Adrenal gland (tissue), 12 donors: ENCODE data around the gene CGN. TPM values are rescaled to one million over a fixed set of nuclear protein-coding genes. Genes with fewer than 3 reads are reported as not detected.

Experiments used
- DNase-seq, 7 donors: peaks; one replicate each; pipeline ENCODE4 v3.0.0-alpha.2; 2019 to 2020
- H3K27ac ChIP-seq, 5 donors: fragments of 200-600 bp; sonication (generic) in 4 of 5; 1 replicate in 3 of 5; 2 replicates in 2 of 5; pipeline versions ENCODE4 v1.5.1 to v1.8.0; 2016 to 2020; ENCODE audit warnings: mild to moderate bottlenecking in 1 of 5
- H3K27me3 ChIP-seq: fragments of 200-600 bp; 2 replicates; pipeline ENCODE4 v1.8.0; 2021
- H3K36me3 ChIP-seq, 2 donors: fragments of 200-600 bp; replicated peaks in 1 of 2; 1 replicate in 1 of 2; 2 replicates in 1 of 2; pipeline versions ENCODE4 v1.5.1 to v1.8.0; 2018 to 2022
- H3K4me1 ChIP-seq, 2 donors: fragments of 200-600 bp; replicated peaks in 1 of 2; 1 replicate in 1 of 2; 2 replicates in 1 of 2; pipeline versions ENCODE4 v1.5.1 to v1.8.0; 2018 to 2021
- H3K4me3 ChIP-seq, 4 donors: fragments of 200-600 bp; sonication (generic) in 3 of 4; one replicate each; pipeline ENCODE4 v1.5.1; 2016 to 2018
- H3K9me3 ChIP-seq, 3 donors: fragments of 200-600 bp; sonication (generic) in 1 of 3; replicated peaks in 1 of 3; 1 replicate in 2 of 3; 2 replicates in 1 of 3; pipeline versions ENCODE4 v1.5.1 to v1.8.0; 2016 to 2021
- POLR2A ChIP-seq, 2 donors: fragments of 450-650 bp; IDR thresholded peaks; one replicate each; pipeline ENCODE4 v1.6.1; 2017; ENCODE audit warnings: antibody characterized with exemption in 2 of 2, mild to moderate bottlenecking in 2 of 2, moderate library complexity in 1 of 2
- WGBS, 4 donors: extraction: QIAGEN DNeasy Blood & Tissue Kit in 2 of 4; methylation state at CpG; one replicate each; pipeline versions ENCODE4 v1.1.5 to v1.1.7; 2013 to 2017; 5-methylcytosine and 5-hydroxymethylcytosine counted together
- intact Hi-C, 2 donors: fragments of 100-400 bp; cut with DNase I; formaldehyde crosslinking; loops; one replicate each; pipeline versions ENCODE4 v1.14.1 to v1.15.0; 2022 to 2023
- polyA plus RNA-seq, 3 donors: library from polyadenylated mRNA; stranded (reverse); fragments of 200-250 nt in 2 of 3; fragments of 350-450 nt in 1 of 3; fragmentation: Illumina TruSeq in 1 of 3; extraction: RNeasy Lipid Tissue Mini Kit (QIAGEN cat#74804) in 1 of 3; gene quantifications; one replicate each; pipeline ENCODE4 v1.2.3, GENCODE V29; 2013 to 2014
- total RNA-seq, 9 donors: library from RNA; depleted of rRNA in 4 of 9; stranded (reverse); fragments of >200 nt in 4 of 9; fragments of 120-200 nt in 1 of 9; fragmentation: NEBNext Ultra II Directional in 1 of 9; extraction: Animal tissue kit (Norgen Biotek cat#: 25700) in 1 of 9; gene quantifications; one replicate each; pipeline versions ENCODE4 v1.1.0 to v1.2.4, GENCODE V29; 2013 to 2023
- TF ChIP-seq, protein P1 (sequence below), 6 experiments: fragments of 450-650 bp in 4 of 6; fragments of 200-600 bp in 2 of 6; sonication (generic) in 1 of 6; IDR thresholded peaks; 1 replicate in 5 of 6; 2 replicates in 1 of 6; pipeline versions ENCODE4 v1.5.1 to v1.8.0; 2016 to 2021; ENCODE audit warnings: antibody characterized with exemption in 6 of 6, mild to moderate bottlenecking in 2 of 6, moderate library complexity in 1 of 6
- donor health status: healthy with polysubstance abuse.
- donor health status: Bipolar disorder and iron deficiency.
- donor health status: DM: yes; HTN: yes; CAD: no.
- donor health status: DM: no; HTN: no; CAD: no.
- donor health status: DM: no; HTN: no; CAD: no.
- donor health status: DM: yes; HTN: yes; CAD: no.

CGN gene
- total and polyA plus RNA-seq, 12 donors: 0.06 to 5.8 (median 0.82) TPM

DNA sequence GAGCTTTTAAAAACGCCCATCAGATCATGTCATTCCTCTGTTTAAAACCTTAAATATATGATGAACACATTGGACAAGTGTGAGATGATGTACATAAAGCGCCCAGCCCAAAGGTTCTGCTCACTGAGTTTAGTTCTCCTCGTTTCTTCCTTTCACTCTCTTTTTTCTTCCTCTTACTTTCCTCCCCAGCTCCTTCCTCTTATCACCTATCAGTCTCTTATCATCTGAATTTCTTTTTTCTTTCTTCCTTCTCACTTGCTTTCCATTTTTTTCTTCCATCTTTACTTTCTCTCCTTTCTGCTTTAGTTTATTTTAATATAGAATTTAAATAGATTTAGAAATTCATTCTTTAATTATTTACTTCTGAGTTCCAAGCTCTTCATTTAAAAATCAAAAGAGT, 34.1 kb upstream of the CGN start:
- TF ChIP-seq, protein P1, sequence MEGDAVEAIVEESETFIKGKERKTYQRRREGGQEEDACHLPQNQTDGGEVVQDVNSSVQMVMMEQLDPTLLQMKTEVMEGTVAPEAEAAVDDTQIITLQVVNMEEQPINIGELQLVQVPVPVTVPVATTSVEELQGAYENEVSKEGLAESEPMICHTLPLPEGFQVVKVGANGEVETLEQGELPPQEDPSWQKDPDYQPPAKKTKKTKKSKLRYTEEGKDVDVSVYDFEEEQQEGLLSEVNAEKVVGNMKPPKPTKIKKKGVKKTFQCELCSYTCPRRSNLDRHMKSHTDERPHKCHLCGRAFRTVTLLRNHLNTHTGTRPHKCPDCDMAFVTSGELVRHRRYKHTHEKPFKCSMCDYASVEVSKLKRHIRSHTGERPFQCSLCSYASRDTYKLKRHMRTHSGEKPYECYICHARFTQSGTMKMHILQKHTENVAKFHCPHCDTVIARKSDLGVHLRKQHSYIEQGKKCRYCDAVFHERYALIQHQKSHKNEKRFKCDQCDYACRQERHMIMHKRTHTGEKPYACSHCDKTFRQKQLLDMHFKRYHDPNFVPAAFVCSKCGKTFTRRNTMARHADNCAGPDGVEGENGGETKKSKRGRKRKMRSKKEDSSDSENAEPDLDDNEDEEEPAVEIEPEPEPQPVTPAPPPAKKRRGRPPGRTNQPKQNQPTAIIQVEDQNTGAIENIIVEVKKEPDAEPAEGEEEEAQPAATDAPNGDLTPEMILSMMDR (IDR thresholded peaks at IDR 0.05): no peak
- no peak for TF ChIP-seq POLR2A (IDR thresholded peaks at IDR 0.05)
- Histone ChIP-seq H3K9me3 (peaks cover 0 to 6% (median 0%) of the 10 kb centered on the region in 3 donors), H3K36me3 (no peaks in the 10 kb centered on the region), H3K4me1 (no peaks in the 10 kb centered on the region), H3K27me3 (no peaks in the 10 kb centered on the region), H3K4me3 (no peak overlapping the region), H3K27ac (no peak overlapping the region)
- WGBS, 4 donors: 76 to 86% (median 79%) methylated on average over 3 of the region's 3 CpGs
- no peak for DNase-seq
- intact Hi-C loops: no loop called here

DNA sequence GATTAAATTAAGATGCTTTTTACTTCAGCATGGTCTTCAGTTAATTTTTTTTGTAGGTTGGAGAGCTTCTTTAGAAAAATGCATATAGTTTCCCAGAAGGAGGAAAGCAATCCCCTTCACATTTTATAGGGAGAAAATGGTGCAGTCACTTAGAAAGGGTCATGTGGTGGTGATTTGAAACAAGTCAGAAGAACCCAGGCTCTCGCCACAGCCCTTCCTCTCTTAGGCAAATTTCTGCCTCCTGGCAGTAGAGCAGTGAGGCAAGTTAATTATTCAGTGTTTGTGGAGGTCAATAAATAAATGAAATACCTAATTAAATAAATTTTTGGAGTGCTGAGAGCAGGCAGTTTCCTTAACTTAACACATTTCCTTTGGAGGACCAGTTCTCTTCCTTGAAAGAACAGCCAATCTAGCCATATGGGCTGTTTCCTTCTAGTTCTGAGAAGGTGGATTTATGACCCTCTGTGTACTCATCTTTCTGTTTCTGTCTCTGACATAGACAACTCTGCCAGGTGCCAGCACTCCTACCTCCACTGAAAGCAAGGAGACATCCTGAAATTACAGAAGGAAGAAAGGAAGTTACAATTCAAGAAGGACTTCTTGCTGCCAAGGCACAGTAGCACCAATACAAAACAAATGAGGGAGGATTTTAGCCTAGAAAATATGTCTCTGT, 32.9 kb upstream of the CGN start:
- no peaks in the 10 kb centered on the region for H3K4me1 ChIP-seq
- no peak overlapping the region for H3K4me3 ChIP-seq
- intact Hi-C loops: no loop called here
- WGBS, 4 donors: 88 to 96% (median 96%) methylated on average over 1 of the region's 1 CpG
- no peaks in the 10 kb centered on the region for H3K36me3 ChIP-seq
- no peak for DNase-seq
- H3K27me3 ChIP-seq: no peaks in the 10 kb centered on the region
- TF ChIP-seq POLR2A (IDR thresholded peaks at IDR 0.05): no peak
- TF ChIP-seq, protein P1 (IDR thresholded peaks at IDR 0.05): no peak
- H3K27ac ChIP-seq: no peak overlapping the region
- peaks cover 0 to 10% (median 0%) of the 10 kb centered on the region in 3 donors for H3K9me3 ChIP-seq

DNA sequence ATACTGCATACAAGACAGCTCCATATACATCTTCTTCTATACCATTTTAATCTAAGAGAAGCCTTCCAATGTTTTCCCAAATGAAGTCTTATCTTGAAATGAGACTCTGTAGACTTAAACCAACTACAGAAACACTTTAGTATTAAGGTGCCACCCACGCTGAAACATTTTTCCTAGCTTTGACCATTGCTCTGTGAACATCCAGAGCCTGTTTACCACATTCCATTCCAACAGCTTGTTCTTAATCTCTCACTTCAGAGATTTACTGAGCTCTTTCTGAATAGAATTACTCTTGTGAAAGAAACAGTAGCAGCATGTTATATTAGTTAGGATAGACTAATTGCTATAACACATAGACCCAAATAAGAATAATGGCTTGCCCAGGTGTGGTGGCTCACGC, 32.3 kb upstream of the CGN start:
- Histone ChIP-seq H3K36me3 (no peaks in the 10 kb centered on the region), H3K4me3 (no peak overlapping the region), H3K27me3 (no peaks in the 10 kb centered on the region), H3K9me3 (peaks cover 0 to 10% (median 0%) of the 10 kb centered on the region in 3 donors), H3K4me1 (no peaks in the 10 kb centered on the region), H3K27ac (no peak overlapping the region)
- intact Hi-C loops: no loop called here
- WGBS, 4 donors: 82 to 85% (median 84%) methylated on average over 2 of the region's 2 CpGs
- no peak for TF ChIP-seq POLR2A (IDR thresholded peaks at IDR 0.05)
- TF ChIP-seq, protein P1 (IDR thresholded peaks at IDR 0.05): no peak
- DNase-seq: no peak

DNA sequence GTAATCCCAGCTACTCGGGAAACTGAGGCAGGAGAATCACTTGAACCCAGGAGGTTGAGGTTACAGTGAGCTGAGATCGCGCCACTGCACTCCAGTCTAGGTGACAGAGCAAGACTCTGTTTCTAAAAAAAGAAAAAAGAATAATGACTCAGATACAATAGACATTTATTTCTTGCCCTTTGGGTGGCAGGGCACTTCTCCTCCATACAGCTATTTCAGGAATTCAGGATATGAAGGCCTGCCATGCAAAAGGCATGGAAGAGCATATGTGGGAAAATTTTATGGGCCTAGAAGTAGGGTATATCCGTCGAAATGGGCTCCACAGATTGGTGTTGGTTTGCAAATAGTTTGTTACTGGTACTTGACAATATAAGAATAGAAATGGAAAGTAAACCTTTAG, 31.7 kb upstream of the CGN start:
- H3K4me3 ChIP-seq: no peak overlapping the region
- no peaks in the 10 kb centered on the region for H3K27me3 ChIP-seq
- no peaks in the 10 kb centered on the region for H3K4me1 ChIP-seq
- intact Hi-C loops: no loop called here
- H3K36me3 ChIP-seq: no peaks in the 10 kb centered on the region
- H3K27ac ChIP-seq: no peak overlapping the region
- 68 to 80% (median 78%) methylated on average over 5 of the region's 5 CpGs for WGBS, 4 donors
- peaks cover 0 to 10% (median 0%) of the 10 kb centered on the region in 3 donors for H3K9me3 ChIP-seq
- no peak for DNase-seq
- no peak for TF ChIP-seq POLR2A (IDR thresholded peaks at IDR 0.05)
- TF ChIP-seq, protein P1 (IDR thresholded peaks at IDR 0.05): no peak
